ENCODE results near the gene ZNF592.

The ZNF592 gene

DNA sequence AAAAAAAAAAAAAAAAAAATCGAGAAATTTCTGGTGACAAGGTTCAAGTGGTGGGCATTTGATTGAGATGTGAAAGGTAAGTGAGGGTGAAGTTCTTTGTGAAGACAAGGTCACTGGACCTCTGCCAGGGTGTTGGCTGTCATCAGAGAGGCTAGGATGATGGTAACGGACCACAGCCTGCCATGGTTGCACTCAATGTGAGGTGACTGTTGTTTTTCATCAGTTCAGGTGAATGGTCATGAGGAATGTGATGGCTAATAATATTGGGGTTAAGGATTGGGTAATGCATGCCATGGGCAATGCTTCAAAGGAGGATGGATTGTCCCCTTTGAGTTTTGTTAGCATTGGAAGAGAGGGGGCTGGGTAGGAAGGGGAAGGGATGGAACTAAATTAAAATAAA is 64.5 kb downstream of the ZNF592 start:
- no peak for DNase-seq

DNA sequence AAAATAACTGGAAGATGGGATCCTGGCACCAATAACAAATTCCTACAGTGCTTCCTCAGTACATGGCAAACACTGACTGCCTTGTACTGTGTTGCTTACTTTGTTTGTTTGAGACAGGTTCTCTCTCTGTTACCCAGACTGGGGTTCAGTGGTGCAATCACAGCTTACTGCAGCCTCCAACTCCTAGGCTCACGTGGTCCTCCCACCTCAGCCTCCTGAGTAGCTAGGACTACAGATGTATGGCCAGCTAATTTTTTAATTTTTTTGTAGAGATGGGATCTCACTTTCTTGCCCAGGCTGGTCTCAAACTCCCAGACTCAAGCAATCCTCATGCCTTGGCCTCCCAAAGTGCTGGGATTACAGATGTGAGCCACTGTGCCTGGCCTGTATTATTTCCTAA is 65.0 kb downstream of the ZNF592 start:
- DNase-seq = no peak

DNA sequence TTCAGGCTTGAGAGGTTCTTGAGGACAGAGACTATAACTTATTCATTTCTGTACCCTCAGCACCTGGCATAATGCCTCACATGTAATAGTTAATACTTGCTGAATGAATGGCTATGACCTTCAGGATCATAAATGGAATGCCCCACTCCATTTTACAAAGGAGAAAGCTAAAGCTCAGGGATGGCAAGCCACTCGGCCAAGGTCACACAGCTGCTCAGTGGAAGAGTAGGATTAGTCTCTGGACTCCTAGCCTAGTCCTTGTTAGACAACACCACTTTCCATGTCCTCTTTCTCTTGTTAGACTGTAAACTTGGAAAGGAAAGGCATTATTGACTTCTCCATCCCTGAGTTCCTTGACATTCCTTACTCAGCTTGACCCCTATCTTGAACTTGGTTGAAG is 65.5 kb downstream of the ZNF592 start:
- DNase-seq = no peak

DNA sequence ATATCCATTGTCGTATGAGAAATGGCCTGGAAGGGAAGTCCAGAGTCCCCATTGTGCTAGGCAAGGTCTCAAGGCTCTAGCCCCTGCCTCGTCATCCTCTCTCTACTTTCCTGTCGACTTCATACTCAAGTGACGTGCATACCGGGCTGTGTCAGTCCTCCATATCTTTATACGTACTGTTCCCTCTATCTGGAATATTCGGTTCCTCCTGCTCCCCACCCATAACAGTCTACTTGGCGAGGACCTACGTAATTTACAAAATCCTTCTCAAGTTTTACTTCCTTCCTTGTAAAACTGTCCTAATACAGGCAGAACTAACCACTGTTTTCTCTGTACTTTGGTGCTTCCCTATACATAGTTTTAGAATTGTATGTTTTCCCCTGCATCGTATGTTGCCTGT is 66.5 kb downstream of the ZNF592 start:
- no peak for DNase-seq

DNA sequence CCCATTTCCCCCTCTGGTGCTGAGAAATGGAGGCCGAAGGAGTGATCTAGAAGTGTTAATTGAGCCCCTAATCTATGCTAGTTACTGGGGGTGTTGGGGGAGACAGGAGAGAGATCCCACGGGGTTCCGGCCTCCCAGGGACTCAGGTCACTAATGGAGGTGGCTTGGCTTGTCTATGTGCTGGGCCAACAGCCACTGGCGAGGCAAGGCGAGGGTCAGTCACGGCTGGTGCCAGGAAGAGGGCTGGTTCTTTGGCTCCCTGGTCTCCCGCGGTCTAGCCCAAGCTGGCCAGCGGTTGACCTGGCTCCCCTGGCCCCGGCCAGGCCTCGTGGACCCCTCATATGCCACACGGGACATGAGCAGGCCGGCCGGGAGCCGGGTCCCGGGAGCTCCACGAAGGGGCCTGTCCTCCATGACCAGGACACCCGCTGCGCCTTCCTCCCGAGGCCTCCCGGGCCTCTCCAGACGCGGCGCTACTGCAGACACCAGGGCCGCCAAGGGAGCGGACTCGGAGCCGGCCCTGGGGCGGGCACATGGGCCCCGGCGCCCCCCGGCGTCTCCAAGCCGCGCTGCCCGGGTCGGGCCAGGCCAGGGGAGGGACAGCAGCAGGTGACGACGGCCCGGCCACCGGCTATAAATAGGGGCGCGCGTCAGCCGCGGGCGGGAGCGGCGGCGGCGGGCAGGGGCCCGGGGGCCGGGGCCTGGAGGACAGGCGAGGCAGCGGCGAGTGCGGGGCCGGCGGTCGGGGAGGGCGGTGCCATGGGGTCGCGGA is 68.5 kb downstream of the ZNF592 start, which contains the start of gene ALPK3:
ALPK3 (plus strand) TSS at position 663 of the 772 bp plus-strand sequence; CDS start at position 760, 97 bp downstream.
- DNase-seq = no peak

DNA sequence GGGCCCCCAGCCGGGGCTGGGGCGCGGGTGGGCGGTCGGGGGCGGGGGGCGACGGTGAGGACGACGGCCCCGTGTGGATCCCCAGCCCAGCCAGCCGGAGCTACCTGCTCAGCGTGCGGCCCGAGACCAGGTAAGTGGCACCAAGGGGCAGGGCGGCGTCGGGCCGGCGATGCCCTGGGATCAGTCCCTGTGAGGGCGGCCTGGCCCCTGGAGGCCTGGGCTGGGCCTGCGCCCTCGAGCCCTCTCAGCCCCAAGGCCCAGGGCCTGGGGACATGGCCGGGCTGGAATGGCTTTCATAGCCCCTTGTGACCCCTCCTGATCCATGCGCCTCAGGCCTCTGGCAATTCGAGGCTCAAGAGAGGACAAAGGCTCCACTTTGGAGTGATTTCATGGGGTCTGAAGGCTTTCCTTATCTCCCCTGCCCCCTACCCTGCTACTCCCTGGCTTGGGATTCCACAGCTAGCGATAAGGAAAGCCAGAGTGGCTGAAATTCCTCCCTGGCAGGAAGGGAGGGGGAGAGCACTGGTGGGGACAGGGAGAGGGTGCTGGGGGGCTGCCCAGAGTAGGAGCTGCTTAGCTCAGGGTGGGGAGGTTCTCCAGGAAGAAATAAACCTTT is 69.2 kb downstream of the ZNF592 start:
- DNase-seq = no peak

DNA sequence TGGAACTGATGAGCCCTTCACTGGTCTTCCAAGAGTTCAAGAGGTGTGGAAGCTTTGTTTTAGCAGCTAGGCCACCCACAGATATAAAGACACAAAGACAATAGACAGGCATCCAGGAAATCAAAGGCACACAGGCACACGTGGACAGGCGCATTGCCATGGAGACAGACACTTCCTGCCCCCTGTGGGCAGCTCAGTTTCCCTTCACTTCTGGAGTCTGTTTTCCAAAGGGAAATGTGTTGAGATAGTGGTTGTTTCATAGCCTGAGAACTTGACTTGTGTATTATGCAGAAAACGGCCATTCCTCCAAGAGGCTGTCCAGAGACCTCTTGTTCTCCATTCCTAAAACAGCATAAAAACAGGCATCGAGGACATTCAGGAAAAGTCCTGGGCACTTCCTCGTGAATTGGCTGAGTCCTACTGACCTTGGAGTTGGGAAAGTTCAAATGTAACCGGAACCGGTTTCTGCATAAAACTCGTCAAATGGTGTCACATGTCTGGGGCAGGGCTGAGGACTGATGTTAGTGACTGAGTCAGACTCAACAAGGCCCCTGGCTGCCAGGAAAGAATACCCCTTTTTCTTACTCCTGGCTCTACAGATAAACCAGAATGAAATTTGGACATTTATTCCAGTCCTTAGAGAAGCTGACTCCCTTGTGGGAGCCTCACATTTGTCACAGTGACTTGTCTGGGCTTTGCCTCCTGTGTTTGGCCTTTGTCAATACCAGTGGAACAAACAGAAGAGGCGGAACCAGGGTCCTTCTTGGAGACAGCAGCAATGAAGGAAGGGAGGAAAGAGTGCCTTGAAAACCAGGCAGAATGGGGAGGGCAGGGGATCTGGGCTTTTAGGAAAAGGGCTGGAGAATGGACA is 70.1 kb downstream of the ZNF592 start:
- no peak for DNase-seq

DNA sequence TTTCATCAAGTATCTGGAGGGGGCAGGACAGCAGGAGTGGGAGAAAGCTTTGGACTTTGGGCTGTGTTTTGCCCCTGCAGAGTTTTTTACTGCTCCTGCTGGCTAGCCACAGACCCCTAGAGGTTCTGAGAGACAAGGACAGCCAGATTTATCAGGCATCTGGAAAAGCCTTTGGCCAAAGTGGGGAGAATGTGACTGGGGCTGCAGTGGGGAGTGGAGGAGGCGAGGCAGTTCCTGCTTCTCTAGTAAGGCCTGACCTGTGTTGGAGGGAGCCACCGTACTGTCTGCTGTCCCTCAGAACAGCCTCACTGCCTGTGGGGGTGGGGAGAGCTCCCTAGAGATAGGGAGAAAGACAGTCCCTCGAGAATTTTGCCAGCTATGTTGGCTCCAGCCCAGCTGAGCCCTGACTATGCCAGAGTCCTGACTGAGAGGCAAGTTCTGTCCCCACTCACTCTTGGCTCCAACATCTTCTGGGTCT is 70.9 kb downstream of the ZNF592 start:
- DNase-seq = no peak

DNA sequence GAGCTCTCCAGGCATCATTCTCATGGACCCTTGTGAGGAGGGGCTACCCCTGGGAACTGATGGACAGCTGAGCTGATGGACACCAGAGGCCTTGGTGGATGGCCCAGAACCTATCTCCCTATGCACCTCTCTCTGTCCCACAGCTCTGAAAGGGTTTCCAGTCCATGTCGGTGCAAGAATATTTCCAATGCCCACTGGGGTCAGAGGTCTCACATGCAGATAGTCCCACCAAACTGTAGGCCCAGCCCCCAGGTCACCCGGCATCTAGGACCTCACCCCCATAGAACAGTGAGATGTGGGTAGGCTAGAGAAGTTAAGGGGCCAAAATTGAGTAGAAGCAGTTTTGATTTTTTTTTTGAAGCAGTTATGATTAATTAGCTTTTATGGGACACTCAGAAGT is 71.4 kb downstream of the ZNF592 start:
- DNase-seq = no peak

DNA sequence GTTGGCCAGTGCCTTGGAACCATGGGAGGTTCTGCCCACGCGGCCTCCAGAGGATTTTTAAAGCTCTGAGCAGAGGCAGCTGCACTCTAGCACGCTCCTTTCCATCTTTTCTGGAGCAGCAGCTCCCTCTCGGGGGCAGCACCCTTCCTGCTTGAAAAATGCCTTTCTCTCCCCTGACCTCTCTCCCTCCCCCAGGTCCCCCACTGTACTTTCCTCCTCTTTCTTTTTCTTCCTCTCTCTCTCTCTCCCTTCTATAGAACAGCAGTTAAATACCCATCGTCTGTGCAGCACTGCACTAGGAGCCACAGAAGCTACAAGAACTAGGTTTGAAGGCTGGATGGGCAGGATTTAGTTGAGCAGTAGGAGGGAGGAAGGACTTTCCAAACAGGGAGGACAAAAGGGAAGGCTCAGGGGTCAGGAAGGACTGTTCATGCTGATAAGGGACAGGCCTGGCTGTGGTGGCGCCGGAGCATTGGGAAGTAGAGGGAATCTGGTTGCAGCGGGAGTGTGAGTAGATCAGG is 73.2 kb downstream of the ZNF592 start:
- DNase-seq = no peak

DNA sequence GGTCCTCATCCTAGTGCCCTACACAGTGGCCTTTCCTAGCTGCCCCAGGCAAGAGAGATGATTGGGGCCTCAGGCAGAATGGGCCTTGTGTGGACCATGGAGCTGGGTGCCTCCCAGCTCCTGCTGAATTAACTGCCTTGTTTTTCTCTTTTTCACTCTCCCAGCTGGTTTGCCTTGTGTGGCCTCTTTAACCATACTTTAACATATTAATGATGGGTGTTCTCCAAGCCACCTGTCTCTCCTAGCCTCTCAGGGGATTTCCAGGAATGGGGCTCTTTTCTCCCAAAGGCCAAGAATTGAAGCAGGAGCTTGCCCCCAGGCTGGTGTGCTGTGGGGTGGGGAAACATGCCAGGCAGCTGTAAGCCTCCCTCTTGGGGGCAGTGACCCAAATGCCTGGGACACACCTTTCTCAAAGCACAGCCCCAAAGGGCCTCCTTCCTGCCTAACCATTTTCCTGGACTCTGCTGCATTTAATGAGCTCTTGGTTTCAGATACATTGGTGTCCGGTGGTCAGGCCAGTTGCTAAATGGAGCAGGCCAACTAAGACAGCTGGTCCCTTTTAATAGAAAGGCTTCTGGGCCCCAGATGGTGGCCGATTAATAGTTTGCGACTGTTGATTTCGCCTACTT is 74.4 kb downstream of the ZNF592 start:
- no peak for DNase-seq

DNA sequence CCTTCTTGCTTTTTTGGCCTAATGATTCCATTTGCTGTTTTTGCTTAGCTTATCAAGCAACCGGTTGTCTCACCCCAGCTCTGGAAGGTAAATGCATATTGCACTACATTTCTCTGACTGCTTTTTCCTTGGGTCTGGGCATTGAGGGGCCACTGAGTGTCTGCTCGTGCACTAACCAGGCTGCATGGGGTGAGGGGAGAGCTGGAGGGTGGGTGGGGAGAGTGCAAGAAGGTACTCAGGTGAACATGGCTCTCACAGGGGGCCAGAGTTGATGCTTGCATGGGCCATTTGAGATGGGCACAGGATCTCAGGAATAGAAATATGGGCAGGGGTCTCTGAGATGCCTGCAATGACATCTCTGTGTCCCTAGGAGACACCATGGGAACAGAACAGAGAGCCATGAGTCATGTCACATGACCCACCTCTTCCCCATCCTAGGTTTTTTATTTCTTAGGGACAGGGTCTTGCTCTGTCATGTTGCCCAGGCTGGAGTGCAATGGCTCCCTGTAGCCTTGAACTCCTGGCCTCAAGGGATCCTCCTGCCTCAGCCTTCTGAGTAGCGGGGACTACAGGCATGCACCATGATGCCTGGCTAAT is 75.0 kb downstream of the ZNF592 start:
- no peak for DNase-seq

DNA sequence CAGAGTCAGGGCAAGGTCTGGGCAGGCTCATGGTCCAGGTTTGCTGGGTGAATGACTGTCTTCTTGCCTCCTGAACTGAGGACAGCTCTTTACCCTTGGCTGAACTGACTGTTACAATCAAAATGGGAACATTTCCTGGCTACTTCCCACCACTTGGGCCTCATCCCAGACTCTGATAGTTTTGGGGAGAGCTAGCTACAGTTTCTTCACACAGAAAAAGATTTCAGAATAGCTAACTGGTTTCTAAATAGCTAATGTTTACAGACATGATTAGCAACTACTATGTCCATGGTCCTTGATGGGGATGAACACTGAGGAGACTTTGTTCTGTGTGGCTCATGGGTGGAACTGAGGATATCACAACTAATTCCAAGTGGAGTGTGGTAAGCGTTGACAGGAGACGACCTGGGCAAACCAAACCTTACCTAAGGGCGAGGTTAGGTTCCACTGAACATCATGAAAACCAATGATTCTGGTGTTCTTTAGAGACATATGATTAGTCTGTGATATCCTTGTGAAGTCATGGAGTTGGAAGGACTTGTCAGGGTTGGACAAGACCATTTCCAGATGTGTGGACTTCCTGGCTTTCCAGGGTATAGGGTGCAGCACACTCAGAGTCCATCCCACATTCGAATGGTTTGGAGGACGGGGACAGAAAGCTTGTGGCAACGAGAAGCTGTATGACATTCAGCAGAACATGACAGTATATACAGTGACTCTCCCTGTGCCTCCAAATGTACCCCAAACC is 76.0 kb downstream of the ZNF592 start:
- no peak for DNase-seq

DNA sequence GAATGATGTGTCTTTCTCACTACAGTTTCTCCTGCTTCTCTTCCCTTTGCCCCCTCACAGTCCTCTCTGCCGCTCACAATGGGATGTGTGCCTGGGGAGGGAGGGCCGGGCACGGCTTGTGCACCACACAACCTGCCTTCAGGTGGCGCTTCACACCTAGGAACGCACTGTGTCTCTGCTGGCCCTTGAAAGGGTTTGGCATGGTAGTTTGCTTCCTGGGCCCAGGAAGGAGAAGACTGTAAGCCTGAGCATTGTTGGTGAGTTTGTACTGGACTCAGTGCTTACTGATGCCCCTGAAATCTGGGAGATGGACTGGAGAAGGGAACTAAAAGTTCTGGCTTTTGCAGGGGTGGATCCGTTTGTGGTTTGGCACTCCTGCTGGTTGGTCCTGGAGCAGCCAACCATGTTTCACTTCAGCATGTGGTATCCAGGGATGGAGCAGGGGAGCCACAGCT is 78.0 kb downstream of the ZNF592 start:
- no peak for DNase-seq

DNA sequence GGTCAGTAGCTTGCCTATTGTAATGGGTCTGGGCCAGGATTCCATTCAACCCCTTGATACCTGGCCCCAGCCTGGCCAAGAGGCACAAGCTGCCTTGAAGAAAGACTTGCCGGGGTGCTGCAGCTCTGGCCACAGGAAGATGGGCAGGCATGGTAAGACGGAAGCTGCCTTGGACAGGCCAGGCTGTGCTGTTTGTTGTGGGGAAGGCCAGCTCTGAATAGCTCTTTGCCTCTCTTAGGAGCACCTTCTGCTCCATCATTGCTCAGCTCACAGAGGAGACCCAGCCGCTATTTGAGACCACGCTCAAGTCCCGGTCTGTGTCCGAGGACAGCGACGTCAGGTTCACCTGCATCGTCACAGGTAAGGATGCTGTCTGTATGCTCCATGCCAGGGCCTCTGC is 78.9 kb downstream of the ZNF592 start:
- no peak for DNase-seq

DNA sequence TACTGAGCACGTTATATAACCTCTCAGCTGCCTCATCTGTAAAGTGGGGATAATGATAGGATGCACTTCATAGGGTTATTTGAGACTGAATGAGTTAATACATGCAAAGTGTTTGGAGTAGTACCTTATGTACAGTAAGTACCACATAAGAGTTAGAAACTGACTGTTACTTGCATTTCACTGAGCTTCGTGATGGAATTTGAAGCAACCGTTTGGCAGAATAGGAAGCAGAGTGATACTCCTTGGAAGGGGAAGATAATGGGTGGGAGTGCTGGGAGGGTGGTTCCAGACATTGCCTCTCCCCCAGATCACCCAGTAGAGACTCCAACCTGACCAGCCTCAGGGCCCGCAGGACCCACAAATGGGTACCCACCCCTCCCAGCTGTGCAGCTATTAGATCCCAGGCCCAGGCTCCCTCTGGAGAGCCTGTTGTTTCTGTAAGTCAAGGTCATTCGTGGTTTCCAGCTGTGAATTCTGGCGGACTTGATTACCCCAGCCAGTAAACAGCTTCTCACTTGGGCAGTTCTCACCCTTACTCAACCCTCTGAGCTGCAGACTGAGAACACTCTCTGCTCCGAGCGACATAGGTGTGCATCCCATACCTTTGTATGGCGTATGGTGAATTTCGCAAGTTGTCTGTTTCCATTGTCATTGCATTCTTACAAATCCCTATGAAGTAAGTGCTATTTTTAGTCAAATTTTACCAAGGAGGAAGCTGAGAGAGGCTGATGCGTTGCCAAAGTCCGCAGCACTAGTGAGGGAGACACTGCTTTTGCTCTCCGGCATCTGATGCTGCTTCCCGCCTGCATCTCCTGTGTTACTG is 79.9 kb downstream of the ZNF592 start:
- no peak for DNase-seq

DNA sequence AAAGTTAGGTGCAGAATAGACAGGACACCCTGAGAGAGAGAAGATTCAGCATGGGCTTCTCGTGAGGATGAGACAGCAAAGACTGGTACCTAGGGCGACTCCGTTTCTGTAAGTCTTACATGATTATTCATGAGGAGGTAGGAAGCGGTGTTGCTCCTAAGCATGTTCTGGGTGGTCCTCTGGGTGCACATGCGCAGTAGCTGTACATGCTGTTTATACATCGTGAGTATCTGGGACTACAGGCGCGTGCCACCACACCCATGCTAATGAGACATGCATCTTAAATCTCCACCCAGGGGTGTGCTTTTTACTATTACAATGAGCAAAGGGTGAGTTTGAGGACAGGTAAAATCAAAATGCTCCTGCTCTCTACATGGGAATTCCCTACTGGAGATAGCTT is 81.0 kb downstream of the ZNF592 start:
- no peak for DNase-seq

DNA sequence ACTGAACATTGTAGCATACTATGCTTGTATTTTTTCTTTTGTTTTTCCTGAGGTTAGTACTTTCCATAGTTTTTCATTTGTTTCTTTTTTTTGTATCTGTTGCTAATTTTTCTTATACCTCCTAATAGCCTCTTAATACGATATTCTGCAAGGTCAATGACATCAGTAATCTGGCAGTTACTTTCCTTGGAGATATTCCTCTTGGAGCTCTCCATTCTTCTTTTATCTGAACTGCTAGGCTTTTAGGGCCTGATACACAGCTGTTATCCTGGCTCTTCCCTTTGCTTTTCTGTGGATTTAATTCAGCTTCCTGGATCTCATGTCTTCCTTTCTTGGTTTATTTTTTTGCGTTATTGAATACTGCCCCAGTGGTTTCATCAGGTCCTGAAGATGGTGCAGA is 81.6 kb downstream of the ZNF592 start:
- DNase-seq = no peak

DNA sequence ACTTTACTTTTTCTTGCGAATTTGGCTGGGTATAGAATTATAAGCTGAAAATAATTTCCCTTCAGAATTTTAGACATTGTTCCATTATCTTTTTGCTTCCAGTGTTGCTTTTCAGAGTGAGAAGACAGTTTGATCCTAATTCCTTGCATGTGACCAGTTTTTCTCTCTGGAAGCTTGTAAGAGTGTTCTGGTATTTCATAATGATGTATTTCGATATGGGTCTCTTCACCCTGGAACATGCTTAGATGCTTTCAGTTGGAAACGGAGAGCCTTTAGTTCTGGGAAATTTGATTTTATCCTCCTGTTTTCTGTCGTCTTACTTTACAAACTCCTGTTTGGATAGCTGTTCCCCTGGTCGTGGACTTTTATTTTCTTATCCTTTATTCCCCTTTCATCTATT is 82.6 kb downstream of the ZNF592 start:
- no peak for DNase-seq

DNA sequence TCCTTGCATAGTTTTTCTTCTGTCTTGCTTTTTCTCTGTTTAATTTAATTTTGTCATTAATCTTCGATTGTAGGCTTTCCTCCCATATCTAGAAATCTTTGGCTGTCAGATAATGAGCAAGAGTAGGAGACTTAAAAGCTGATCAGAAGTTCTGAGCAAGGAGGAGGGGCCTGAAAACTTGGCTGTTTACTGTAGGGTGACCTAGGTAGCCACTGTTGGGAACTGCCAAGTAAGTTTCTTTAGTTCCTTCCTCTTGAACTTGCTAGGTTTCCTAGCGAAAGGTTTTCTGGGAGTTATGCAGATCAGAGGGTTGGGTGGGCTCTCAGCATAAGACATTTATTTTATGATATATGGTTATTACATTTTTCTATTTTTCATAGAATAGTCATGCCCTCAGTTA is 83.2 kb downstream of the ZNF592 start:
- no peak for DNase-seq

All from hematopoietic multipotent progenitor cell treated with erythropoietin and hydrocortisone succinate and interleukin-3 and kit ligand, for 8 days (in vitro differentiated cells).